ENCODE data around the gene TUBE1.

- no peak for TF ChIP-seq CTCF (conservative IDR thresholded peaks at IDR 0.05; ENCODE audit: low read depth, low read length)
- no peak for TF ChIP-seq MXI1 (IDR thresholded peaks at IDR 0.05; ENCODE audit: borderline replicate concordance, low read depth, low read length)
- TF ChIP-seq FOS (IDR thresholded peaks at IDR 0.05; ENCODE audit: low read depth, low read length), result no peak
- TF ChIP-seq NFE2L2 (IDR thresholded peaks at IDR 0.05; ENCODE audit: low read depth, low read length), result no peak
- TF ChIP-seq POLR2A (IDR thresholded peaks at IDR 0.05; ENCODE audit: low read depth, low read length), result no peak
- no peak for TF ChIP-seq USF2 (IDR thresholded peaks at IDR 0.05; ENCODE audit: low read depth, low read length)
- TF ChIP-seq RAD21 (IDR thresholded peaks at IDR 0.05; ENCODE audit: low read length), result no peak
- TF ChIP-seq RFX5 (IDR thresholded peaks at IDR 0.05; ENCODE audit: low read depth, low read length), result no peak
- TF ChIP-seq RCOR1 (IDR thresholded peaks at IDR 0.05; ENCODE audit: insufficient replicate concordance, low read length), result no peak
Observed at GRCh38 chr6:112032728-112033127, 54.6 kb downstream of the TUBE1 start.

Measured in IMR-90 (cell line).